ENCODE measurements around the gene ZSCAN30. TPM values are rescaled to one million over a fixed set of nuclear protein-coding genes. Genes with fewer than 3 reads are reported as not detected.

ZSCAN30 gene
- total and polyA plus RNA-seq, 2 donors (not counting 3 experiments of a cell fraction or from before 2014, with no cell fraction given), result 6.7 to 18.0 TPM

DNA sequence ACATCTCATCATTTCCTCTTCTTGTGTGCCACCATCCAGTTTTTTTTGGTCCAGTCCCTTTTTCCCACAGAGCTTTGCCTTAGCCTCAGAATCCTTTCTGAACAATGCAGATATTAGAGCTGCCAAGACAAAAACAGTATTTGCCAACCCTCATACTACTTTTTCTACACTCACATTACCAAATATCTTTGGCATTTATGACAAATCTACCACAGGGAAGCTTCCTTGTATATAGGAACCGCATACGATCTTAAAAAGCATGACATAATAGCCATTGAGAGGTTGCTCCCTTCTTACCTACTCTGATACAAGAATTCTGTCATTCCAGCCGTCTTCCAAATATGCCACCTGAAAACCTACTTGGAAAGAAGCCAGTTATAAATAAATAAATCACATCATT, 44.8 kb upstream of the ZSCAN30 start:
- POLR2A ChIA-PET, result no interaction called here
- no TSS peak for BruUV-seq (replicated peaks)

More for the DNA sequence above, 44.8 kb upstream of the ZSCAN30 start:
- H2AFZ ChIP-seq (ENCODE audit: low read depth, low read length), result no peak overlapping the region
- intact Hi-C loops (cut with micrococcal nuclease), result no loop called here
- dilution Hi-C loops (cut with MboI; ENCODE audit: extremely low pct_ligation_motif_present, low sequenced_read_pairs), result no loop called here
- peaks cover 19% of the 10 kb centered on the region for H3K79me2 ChIP-seq (ENCODE audit: control insufficient read depth, insufficient read depth, low read length)
- FAIRE-seq (no peak), DNase-seq (ENCODE audit: low read depth, low spot score) (no peak)
- H3K27me3 ChIP-seq (ENCODE audit: control insufficient read depth in 2 of 2, insufficient read depth in 2 of 2, low read length in 2 of 2), result no peaks in the 10 kb centered on the region
- no peaks in the 10 kb centered on the region for H3K4me1 ChIP-seq (ENCODE audit: control insufficient read depth, extremely low read depth, insufficient read depth, low read length)
- H3K4me2 ChIP-seq (ENCODE audit: insufficient read depth, low read length), result no peak overlapping the region
- TF ChIP-seq, protein P1, sequence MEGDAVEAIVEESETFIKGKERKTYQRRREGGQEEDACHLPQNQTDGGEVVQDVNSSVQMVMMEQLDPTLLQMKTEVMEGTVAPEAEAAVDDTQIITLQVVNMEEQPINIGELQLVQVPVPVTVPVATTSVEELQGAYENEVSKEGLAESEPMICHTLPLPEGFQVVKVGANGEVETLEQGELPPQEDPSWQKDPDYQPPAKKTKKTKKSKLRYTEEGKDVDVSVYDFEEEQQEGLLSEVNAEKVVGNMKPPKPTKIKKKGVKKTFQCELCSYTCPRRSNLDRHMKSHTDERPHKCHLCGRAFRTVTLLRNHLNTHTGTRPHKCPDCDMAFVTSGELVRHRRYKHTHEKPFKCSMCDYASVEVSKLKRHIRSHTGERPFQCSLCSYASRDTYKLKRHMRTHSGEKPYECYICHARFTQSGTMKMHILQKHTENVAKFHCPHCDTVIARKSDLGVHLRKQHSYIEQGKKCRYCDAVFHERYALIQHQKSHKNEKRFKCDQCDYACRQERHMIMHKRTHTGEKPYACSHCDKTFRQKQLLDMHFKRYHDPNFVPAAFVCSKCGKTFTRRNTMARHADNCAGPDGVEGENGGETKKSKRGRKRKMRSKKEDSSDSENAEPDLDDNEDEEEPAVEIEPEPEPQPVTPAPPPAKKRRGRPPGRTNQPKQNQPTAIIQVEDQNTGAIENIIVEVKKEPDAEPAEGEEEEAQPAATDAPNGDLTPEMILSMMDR (IDR thresholded peaks at IDR 0.05; ENCODE audit: extremely low read depth in 1 of 2, insufficient read depth in 1 of 2, low read depth in 1 of 2, low read length in 2 of 2), result no peak
- no peak for TF ChIP-seq EZH2 (IDR thresholded peaks at IDR 0.05; ENCODE audit: borderline replicate concordance, low read depth, low read length, severe bottlenecking)
- no peak for TF ChIP-seq POLR2AphosphoS5 (IDR thresholded peaks at IDR 0.05; ENCODE audit: insufficient read depth, low read depth, low read length)
- TF ChIP-seq FOS (IDR thresholded peaks at IDR 0.05; ENCODE audit: borderline replicate concordance, insufficient read depth, low read length), result no peak
- no peak for TF ChIP-seq POLR2A (IDR thresholded peaks at IDR 0.05; ENCODE audit: low read depth, low read length)
- TF ChIP-seq, protein P2, sequence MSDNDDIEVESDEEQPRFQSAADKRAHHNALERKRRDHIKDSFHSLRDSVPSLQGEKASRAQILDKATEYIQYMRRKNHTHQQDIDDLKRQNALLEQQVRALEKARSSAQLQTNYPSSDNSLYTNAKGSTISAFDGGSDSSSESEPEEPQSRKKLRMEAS (IDR thresholded peaks at IDR 0.05; ENCODE audit: insufficient read depth, insufficient read length), result no peak
- no peak for TF ChIP-seq GATA2 (IDR thresholded peaks at IDR 0.05; ENCODE audit: insufficient read depth, insufficient read length, low read depth, low read length)
- H3K36me3 ChIP-seq (ENCODE audit: control insufficient read depth in 2 of 2, extremely low read depth in 1 of 2, insufficient read depth in 2 of 2, low read length in 2 of 2), result peaks cover 33 to 54% of the 10 kb centered on the region in 2 experiments
- H3K9me3 ChIP-seq (replicated peaks; ENCODE audit: control insufficient read depth, insufficient read depth, low read length), result no peaks in the 10 kb centered on the region
- CTCF ChIA-PET, result interaction anchor here (1.0 to 1.2 kb wide), 2 partner anchors 9 to 14 kb away, joined by 3 read pairs; partner anchors contain the start of gene ZNF24
- no peak overlapping the region for H3K4me3 ChIP-seq (replicated peaks in 1 of 3; ENCODE audit: insufficient read depth in 1 of 3, low read depth in 1 of 3, low read length in 3 of 3)
- H3K9ac ChIP-seq (replicated peaks; ENCODE audit: extremely low read depth, insufficient read depth, low read length), result no peak overlapping the region
- no peaks in the 10 kb centered on the region for H3K9me1 ChIP-seq (replicated peaks; ENCODE audit: control insufficient read depth, extremely low read depth, insufficient read depth, low read length)
- H3K27ac ChIP-seq (ENCODE audit: insufficient read depth, low read depth, low read length), result no peak overlapping the region
- peaks cover 4% of the 10 kb centered on the region for H4K20me1 ChIP-seq (replicated peaks; ENCODE audit: control insufficient read depth, extremely low read depth, insufficient read depth, low read length)

Measured in endothelial cell of umbilical vein (primary cell).